HepG2 (cell line): ENCODE data around the gene TPI1. TPM values are rescaled to one million over a fixed set of nuclear protein-coding genes. Genes with fewer than 3 reads are reported as not detected.

Source experiments
- ATAC-seq: fragments of 200-7000 bp; cut with Tn5 transposase; 3 replicates; pipeline ENCODE4 v1.9.1; 2020; ENCODE audit warnings: mild to moderate bottlenecking, moderate library complexity
- BruUV-seq: library from RNA; stranded (reverse); fragments of 400-500 nt; replicated peaks from 2 replicates; lab custom pipeline; 2021; lab: Mats Ljungman, UMichigan
- CTCF ChIA-PET: fragments of 300-600 bp; formaldehyde crosslinking; extraction: SDS; loops from one replicate; lab custom pipeline; 2021; ENCODE audit warnings: low total read pairs, inconsistent platforms, low intra/inter-chr PET ratio; lab: Yijun Ruan, JAX
- POLR2A ChIA-PET: fragments of 350-600 bp; sonication (Branson Sonifier 250); formaldehyde crosslinking; loops from one replicate; lab custom pipeline; 2020; ENCODE audit warnings: antibody characterized with exemption, inconsistent platforms; lab: Yijun Ruan, JAX
- DNase-seq: peaks from one replicate; pipeline ENCODE4 v3.0.0-alpha.2; 2015; ENCODE audit warnings: low spot score
- FAIRE-seq: peaks from 3 replicates; lab custom pipeline; 2011; peaks lifted over from hg19 to GRCh38; lab: Jason Lieb, UNC
- H2AFZ ChIP-seq: one replicate; pipeline ENCODE4 v1.6.1; 2011; ENCODE audit warnings: low read length, inconsistent platforms
- H3K27ac ChIP-seq: fragments of 300-600 bp; 3 replicates; pipeline ENCODE4 v1.8.0; 2011; ENCODE audit warnings: mixed run types, mild to moderate bottlenecking, mixed read lengths, low read length, inconsistent platforms; ENCODE audit not compliant: insufficient read depth; ENCODE audit errors: extremely low read length
- H3K27me3 ChIP-seq, 2 experiments: fragments of 200-600 bp in 1 of 2; 2 replicates in 1 of 2; 3 replicates in 1 of 2; pipeline versions ENCODE4 v1.6.0 to v1.8.0; 2011; ENCODE audit warnings: low read length in 2 of 2, mild to moderate bottlenecking in 2 of 2, moderate library complexity in 2 of 2, inconsistent platforms in 1 of 2; ENCODE audit not compliant: insufficient read depth in 2 of 2, control insufficient read depth in 1 of 2
- H3K36me3 ChIP-seq, 2 experiments: fragments of 200-600 bp in 1 of 2; replicated peaks in 1 of 2; 2 replicates in 1 of 2; 3 replicates in 1 of 2; pipeline versions ENCODE4 v1.5.1 to v1.8.0; 2011; ENCODE audit warnings: low read length in 2 of 2, inconsistent platforms in 1 of 2; ENCODE audit not compliant: insufficient read depth in 2 of 2, control insufficient read depth in 1 of 2
- H3K4me1 ChIP-seq: 2 replicates; pipeline ENCODE4 v1.5.1; 2012; ENCODE audit warnings: low read length, inconsistent platforms; ENCODE audit not compliant: insufficient read depth
- H3K4me2 ChIP-seq: 2 replicates; pipeline ENCODE4 v1.6.0; 2011; ENCODE audit warnings: low read depth, low read length, inconsistent platforms
- H3K4me3 ChIP-seq, 3 experiments: fragments of 200-600 bp in 1 of 3; sonication (generic), shearing (Covaris generic) in 1 of 3; replicated peaks in 1 of 3; 2 replicates each; pipeline ENCODE4 v1.5.1; 2011 to 2016; ENCODE audit warnings: low read length in 3 of 3, inconsistent platforms in 2 of 3, low read depth in 2 of 3, mild to moderate bottlenecking in 2 of 3, control low read depth in 1 of 3, mixed read lengths in 1 of 3; ENCODE audit not compliant: insufficient read depth in 1 of 3
- H3K79me2 ChIP-seq: one replicate; pipeline ENCODE4 v1.6.1; 2011; ENCODE audit warnings: low read length, inconsistent platforms; ENCODE audit not compliant: insufficient read depth
- H3K9ac ChIP-seq: 2 replicates; pipeline ENCODE4 v1.6.0; 2011; ENCODE audit warnings: mild to moderate bottlenecking, low read depth, low read length, inconsistent platforms; ENCODE audit not compliant: insufficient read depth
- H3K9me3 ChIP-seq: 2 replicates; pipeline ENCODE4 v1.5.1; 2012; ENCODE audit warnings: mild to moderate bottlenecking, low read length
- H4K20me1 ChIP-seq: 2 replicates; pipeline ENCODE4 v1.6.0; 2011; ENCODE audit warnings: inconsistent platforms, mild to moderate bottlenecking, low read length, moderate library complexity; ENCODE audit not compliant: insufficient read depth
- E2F1 ChIP-seq: sonication (generic); formaldehyde crosslinking; IDR thresholded peaks from 2 replicates; pipeline ENCODE4 v1.5.0; 2020; ENCODE audit warnings: missing genetic modification reagents
- E2F2 ChIP-seq: sonication (generic); formaldehyde crosslinking; IDR thresholded peaks from 2 replicates; pipeline ENCODE4 v1.4.0; 2020; ENCODE audit warnings: missing genetic modification reagents, borderline replicate concordance
- HCFC1 ChIP-seq: fragments of 150-350 bp; IDR thresholded peaks from 2 replicates; pipeline ENCODE4 v1.6.1; 2014; ENCODE audit warnings: low read depth, low read length
- HDAC2 ChIP-seq: sonication (generic); formaldehyde crosslinking; IDR thresholded peaks from 2 replicates; pipeline ENCODE4 v1.4.0; 2020; ENCODE audit warnings: missing genetic modification reagents
- MAZ ChIP-seq, 2 experiments: sonication (generic) in 1 of 2; formaldehyde crosslinking in 1 of 2; IDR thresholded peaks; 2 replicates each; pipeline versions ENCODE4 v1.5.0 to v1.6.1; 2012 to 2020; ENCODE audit warnings: low read depth in 2 of 2, mild to moderate bottlenecking in 2 of 2, borderline replicate concordance in 1 of 2, improper control_type of control experiment in 1 of 2, low read length in 1 of 2, missing genetic modification reagents in 1 of 2, moderate library complexity in 1 of 2
- NFYC ChIP-seq: IDR thresholded peaks from 2 replicates; pipeline ENCODE4 v1.6.1; 2016; ENCODE audit warnings: missing genetic modification reagents, missing compliant biosample characterization
- SALL1 ChIP-seq: sonication (generic); formaldehyde crosslinking; IDR thresholded peaks from 2 replicates; pipeline ENCODE4 v1.8.0; 2022; ENCODE audit warnings: mild to moderate bottlenecking, missing genetic modification reagents
- TCF12 ChIP-seq, 2 experiments: fragments of 450-650 bp in 1 of 2; sonication (generic) in 1 of 2; formaldehyde crosslinking in 1 of 2; IDR thresholded peaks; 2 replicates each; pipeline versions ENCODE4 v1.6.1 to v1.8.0; 2017 to 2022; ENCODE audit warnings: antibody characterized with exemption in 1 of 2, mild to moderate bottlenecking in 1 of 2, missing genetic modification reagents in 1 of 2, moderate library complexity in 1 of 2
- ZFY ChIP-seq: sonication (generic); formaldehyde crosslinking; IDR thresholded peaks from 2 replicates; pipeline ENCODE4 v1.4.0; 2020; ENCODE audit warnings: missing genetic modification reagents
- ZNF136 ChIP-seq: sonication (generic); formaldehyde crosslinking; IDR thresholded peaks from 2 replicates; pipeline ENCODE4 v1.8.1; 2022; ENCODE audit warnings: low read depth, mild to moderate bottlenecking, moderate library complexity, missing genetic modification reagents
- ZNF382 ChIP-seq: sonication (generic); formaldehyde crosslinking; IDR thresholded peaks from 2 replicates; pipeline ENCODE4 v1.5.0; 2020; ENCODE audit warnings: missing genetic modification reagents, mild to moderate bottlenecking, borderline replicate concordance
- WGBS: methylation state at CpG from one replicate; pipeline ENCODE4 v1.1.6; 2017; ENCODE audit warnings: low lambda C conversion rate; 5-methylcytosine and 5-hydroxymethylcytosine counted together
- in situ Hi-C: cut with HindIII; loops from 2 replicates; pipeline ENCODE4 v1.10.0; 2017; ENCODE audit warnings: low pct_unique_long_range_greater_than_20kb; ENCODE audit not compliant: extremely low pct_ligation_motif_present
- intact Hi-C: fragments of 100-400 bp; cut with micrococcal nuclease; formaldehyde crosslinking; loops from one replicate; pipeline ENCODE4 v1.10.0; 2022; ENCODE audit not compliant: unreplicated experiment
- polyA plus RNA-seq, 8 experiments: library from polyadenylated mRNA; depleted of rRNA in 3 of 8; stranded (reverse) in 7 of 8; unstranded in 1 of 8; fragments of >200 nt; fragmentation: Illumina TruSeq in 4 of 8; extraction: Trizol in 4 of 8; gene quantifications; 2 replicates each; pipeline versions ENCODE4 v1.2.1 to v1.2.3, GENCODE V29; 2011 to 2016; ENCODE audit warnings: low read depth in 4 of 8, missing spikeins in 1 of 8, mixed read lengths in 1 of 8; ENCODE audit not compliant: insufficient read depth in 1 of 8
- total RNA-seq, 5 experiments: library from RNA; depleted of rRNA; stranded (reverse); fragments of >200 nt; fragmentation: Illumina TruSeq; extraction: Trizol; gene quantifications; 2 replicates each; pipeline ENCODE4 v1.2.3, GENCODE V29; 2016; ENCODE audit warnings: low read depth in 1 of 5
- TF ChIP-seq, protein P1 (sequence below): conservative IDR thresholded peaks from 2 replicates; pipeline ENCODE4 v1.6.1; 2018; ENCODE audit warnings: missing genetic modification reagents
- TF ChIP-seq, protein P2 (sequence below): sonication (generic); formaldehyde crosslinking; IDR thresholded peaks from 2 replicates; pipeline ENCODE4 v1.8.0; 2022; ENCODE audit warnings: missing genetic modification reagents, mild to moderate bottlenecking, inconsistent platforms, borderline replicate concordance
- TF ChIP-seq, protein P3 (sequence below): sonication (generic); formaldehyde crosslinking; IDR thresholded peaks from 2 replicates; pipeline ENCODE4 v1.9.0; 2022; ENCODE audit warnings: missing genetic modification reagents, mild to moderate bottlenecking, borderline replicate concordance

The TPI1 gene
- total and polyA plus RNA-seq, 2 of the 13 experiments (the other 11 are each of a cell fraction or from before 2014, with no cell fraction given) = 945 to 2,535 TPM

DNA sequence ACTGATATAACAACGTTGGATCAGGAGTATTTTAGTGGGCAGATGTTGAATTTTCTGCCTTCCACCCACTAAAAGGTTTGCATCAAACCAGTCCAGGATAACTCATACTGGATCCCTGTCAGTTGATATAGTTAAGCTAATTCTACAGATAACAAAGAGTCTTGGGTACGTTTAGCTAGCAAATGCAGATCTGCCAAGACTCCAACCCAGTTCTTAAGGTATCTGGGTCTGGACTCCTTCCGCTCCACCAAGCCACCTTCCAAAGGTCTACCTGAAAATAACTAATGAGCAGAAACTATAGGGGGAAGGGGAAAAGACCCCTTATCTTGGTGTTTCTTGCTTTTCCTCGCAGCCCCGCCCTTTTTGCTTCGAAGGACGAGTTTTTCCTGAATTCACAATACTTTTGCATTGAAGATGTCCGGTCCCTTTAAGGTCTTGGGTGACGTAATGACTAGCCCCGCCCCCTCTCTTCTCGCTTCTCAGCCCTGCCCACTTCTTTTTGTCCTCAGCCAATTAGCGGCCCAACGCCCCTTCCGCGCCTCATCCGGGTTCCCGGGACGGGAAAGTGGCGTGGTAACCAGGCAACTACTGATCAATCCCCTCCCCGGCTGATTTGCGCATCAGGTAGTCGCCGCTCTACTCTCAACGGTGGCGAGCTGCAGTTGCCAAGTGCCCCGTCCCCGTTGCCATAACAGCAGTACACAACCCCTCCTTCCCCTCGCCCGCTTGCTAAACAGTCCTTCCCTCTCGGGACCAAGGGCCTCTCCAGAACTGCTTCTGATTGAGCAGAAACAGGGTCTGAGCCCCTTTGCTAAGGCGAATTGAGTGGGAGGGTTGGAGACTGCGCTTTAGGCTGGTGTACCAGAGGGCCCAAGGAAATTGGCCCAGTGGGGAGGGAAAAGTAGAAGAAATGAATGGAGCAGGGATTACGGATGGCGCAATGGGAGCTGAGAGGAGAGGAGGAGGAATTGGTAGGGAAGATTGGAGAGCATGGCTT, 37.2 kb downstream of the TPI1 start, which contains the start of gene LRRC23:
LRRC23 (plus strand) TSS at position 543 of the 997 bp plus-strand sequence. CDS start 812 bp downstream, outside the sequence.
- WGBS = 5% methylated on average over 34 of the region's 34 CpGs
- in situ Hi-C loops (no loop called here), intact Hi-C loops (no loop called here)
- H3K4me2 ChIP-seq = peak within 1 kb of the TSS; percentile 96
- peak; percentile 84 for FAIRE-seq
- POLR2A ChIA-PET = interaction anchor here (0.6 to 2.2 kb wide), 7 partner anchors 9 to 203 kb away, joined by 3 to 10 read pairs (median 4); partner anchors contain the start of genes ENO2, SPSB2, TPI1 and USP5
- peak; percentile 89 for ATAC-seq
- no TSS peak for BruUV-seq
- peaks cover 60% of the 10 kb centered on the region for H3K4me1 ChIP-seq
- no peaks in the 10 kb centered on the region for H3K9me3 ChIP-seq
- peak within 1 kb of the TSS; percentile 69 for H3K27ac ChIP-seq
- CTCF ChIA-PET = no interaction called here
- peak within 1 kb of the TSS; percentile 90 for H2AFZ ChIP-seq
- DNase-seq = peak; percentile 90
- H3K9ac ChIP-seq = peak within 1 kb of the TSS; percentile 81
- H3K36me3 ChIP-seq = no peaks in the 10 kb centered on the region
- H4K20me1 ChIP-seq = no peaks in the 10 kb centered on the region
- H3K4me3 ChIP-seq = peak within 1 kb of the TSS; percentile 78 to 88 (median 83)
- no peaks in the 10 kb centered on the region for H3K27me3 ChIP-seq
- no peaks in the 10 kb centered on the region for H3K79me2 ChIP-seq
- TF ChIP-seq ZNF382 (no peak), ZNF136 (CRISPR knock-in tag) (no peak), E2F2 (CRISPR knock-in tag) (no peak), SALL1 (CRISPR knock-in tag) (peak; percentile 77), E2F1 (no peak), TCF12 (IDR thresholded peaks at IDR 0.05) (no peak), TCF12 (CRISPR knock-in tag; IDR thresholded peaks at IDR 0.05) (no peak), NFYC (CRISPR knock-in tag) (peak; percentile 76), HCFC1 (0 out of 2 replicates have a peak, but pooled peaks have one; percentile 21), MAZ (IDR thresholded peaks at IDR 0.05; ENCODE audit: borderline replicate concordance, low read depth, low read length) (0 out of 2 replicates have a peak, but pooled peaks have one; percentile 14), MAZ (CRISPR knock-in tag; IDR thresholded peaks at IDR 0.05; ENCODE audit: low read depth) (no peak), ZFY (CRISPR knock-in tag) (peak; percentile 46; the same call in 1 of the 2 replicates), HDAC2 (CRISPR knock-in tag) (peak; percentile 24; the same call in 1 of the 2 replicates)
- TF ChIP-seq, protein P1, sequence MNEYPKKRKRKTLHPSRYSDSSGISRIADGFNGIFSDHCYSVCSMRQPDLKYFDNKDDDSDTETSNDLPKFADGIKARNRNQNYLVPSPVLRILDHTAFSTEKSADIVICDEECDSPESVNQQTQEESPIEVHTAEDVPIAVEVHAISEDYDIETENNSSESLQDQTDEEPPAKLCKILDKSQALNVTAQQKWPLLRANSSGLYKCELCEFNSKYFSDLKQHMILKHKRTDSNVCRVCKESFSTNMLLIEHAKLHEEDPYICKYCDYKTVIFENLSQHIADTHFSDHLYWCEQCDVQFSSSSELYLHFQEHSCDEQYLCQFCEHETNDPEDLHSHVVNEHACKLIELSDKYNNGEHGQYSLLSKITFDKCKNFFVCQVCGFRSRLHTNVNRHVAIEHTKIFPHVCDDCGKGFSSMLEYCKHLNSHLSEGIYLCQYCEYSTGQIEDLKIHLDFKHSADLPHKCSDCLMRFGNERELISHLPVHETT = no peak
- TF ChIP-seq, protein P2, sequence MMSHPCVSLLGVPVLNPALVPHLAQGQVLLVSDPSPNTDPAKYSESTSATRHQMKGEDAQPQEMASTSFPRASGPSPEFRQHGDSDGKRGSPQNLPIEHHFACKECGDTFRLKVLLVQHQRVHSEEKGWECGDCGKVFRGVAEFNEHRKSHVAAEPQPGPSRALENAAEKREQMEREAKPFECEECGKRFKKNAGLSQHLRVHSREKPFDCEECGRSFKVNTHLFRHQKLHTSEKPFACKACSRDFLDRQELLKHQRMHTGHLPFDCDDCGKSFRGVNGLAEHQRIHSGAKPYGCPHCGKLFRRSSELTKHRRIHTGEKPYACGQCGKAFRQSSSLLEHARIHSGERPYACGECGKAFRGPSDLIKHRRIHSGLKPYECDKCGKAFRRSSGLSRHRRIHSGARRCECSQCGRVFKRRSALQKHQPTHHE (CRISPR knock-in tag) = 0 out of 2 replicates have a peak, but pooled peaks have one; percentile 43
- TF ChIP-seq, protein P3, sequence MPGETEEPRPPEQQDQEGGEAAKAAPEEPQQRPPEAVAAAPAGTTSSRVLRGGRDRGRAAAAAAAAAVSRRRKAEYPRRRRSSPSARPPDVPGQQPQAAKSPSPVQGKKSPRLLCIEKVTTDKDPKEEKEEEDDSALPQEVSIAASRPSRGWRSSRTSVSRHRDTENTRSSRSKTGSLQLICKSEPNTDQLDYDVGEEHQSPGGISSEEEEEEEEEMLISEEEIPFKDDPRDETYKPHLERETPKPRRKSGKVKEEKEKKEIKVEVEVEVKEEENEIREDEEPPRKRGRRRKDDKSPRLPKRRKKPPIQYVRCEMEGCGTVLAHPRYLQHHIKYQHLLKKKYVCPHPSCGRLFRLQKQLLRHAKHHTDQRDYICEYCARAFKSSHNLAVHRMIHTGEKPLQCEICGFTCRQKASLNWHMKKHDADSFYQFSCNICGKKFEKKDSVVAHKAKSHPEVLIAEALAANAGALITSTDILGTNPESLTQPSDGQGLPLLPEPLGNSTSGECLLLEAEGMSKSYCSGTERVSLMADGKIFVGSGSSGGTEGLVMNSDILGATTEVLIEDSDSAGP = peak; percentile 100
